HCT116 (cell line): ENCODE measurements around the gene MYLK3.

Experiments
- CEBPB ChIP-seq: IDR thresholded peaks from 2 replicates; pipeline ENCODE4 v1.6.1; 2012; ENCODE audit warnings: low read depth
- CTCF ChIP-seq, 3 experiments: fragments of 200-600 bp in 1 of 3; sonication (generic) in 1 of 3; IDR thresholded peaks in 2 of 3; conservative IDR thresholded peaks in 1 of 3; 2 replicates each; pipeline ENCODE4 v1.5.1; 2012 to 2017; ENCODE audit warnings: low read depth in 2 of 3, low read length in 2 of 3, antibody characterized with exemption in 1 of 3, borderline replicate concordance in 1 of 3, control low read depth in 1 of 3, mild to moderate bottlenecking in 1 of 3, mixed read lengths in 1 of 3, mixed run types in 1 of 3, moderate library complexity in 1 of 3; ENCODE audit not compliant: insufficient read depth in 1 of 3
- EGR1 ChIP-seq: IDR thresholded peaks from 2 replicates; pipeline ENCODE4 v1.6.1; 2012; ENCODE audit warnings: low read depth
- POLR2A ChIP-seq: IDR thresholded peaks from 2 replicates; pipeline ENCODE4 v1.7.0; 2011; ENCODE audit warnings: borderline replicate concordance; ENCODE audit not compliant: insufficient read depth, insufficient read length; ENCODE audit errors: extremely low read depth
- POLR2AphosphoS5 ChIP-seq: IDR thresholded peaks from 2 replicates; pipeline ENCODE4 v1.6.1; 2011; ENCODE audit warnings: mild to moderate bottlenecking, low read depth, low read length, moderate library complexity
- SIN3A ChIP-seq: IDR thresholded peaks from 2 replicates; pipeline ENCODE4 v1.6.1; 2012; ENCODE audit warnings: low read depth
- SP1 ChIP-seq: IDR thresholded peaks from 2 replicates; pipeline ENCODE4 v1.6.1; 2012; ENCODE audit warnings: low read depth

- TF ChIP-seq CTCF (IDR thresholded peaks at IDR 0.05 in 2 of 3, conservative IDR thresholded peaks at IDR 0.05 in 1 of 3; ENCODE audit: borderline replicate concordance in 1 of 3, insufficient read depth in 1 of 3, low read depth in 2 of 3, low read length in 2 of 3) (no peak), SIN3A (no peak), POLR2A (no peak), SP1 (no peak), CEBPB (no peak), POLR2AphosphoS5 (no peak), EGR1 (no peak)
Observed at GRCh38 chr16:46719528-46719927, 28.6 kb downstream of the MYLK3 start.
